ENCODE results near the gene PCMT1. TPM values are rescaled to one million over a fixed set of nuclear protein-coding genes. Genes with fewer than 3 reads are reported as not detected.

Gene PCMT1
- total RNA-seq, 2 experiments from 2014 or later, result 117 to 125 TPM

DNA sequence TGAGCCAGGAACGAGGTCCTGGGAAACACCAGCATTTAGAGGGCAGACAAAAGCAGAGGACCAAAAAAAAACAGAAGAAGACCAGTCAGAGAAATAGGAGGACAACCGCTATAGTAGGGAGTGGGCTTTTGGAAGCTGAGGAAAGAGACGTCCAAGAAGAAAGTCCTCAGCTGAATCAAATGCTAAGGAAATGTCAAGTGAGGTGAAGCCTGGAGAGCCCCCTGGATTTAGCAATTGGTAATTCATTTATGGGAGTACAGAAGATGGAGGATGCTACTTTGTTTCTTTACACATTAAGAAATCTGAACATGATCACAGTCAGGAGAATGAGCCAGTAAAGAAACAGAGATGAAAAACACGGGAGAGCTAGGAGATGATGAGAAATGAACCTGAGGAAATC, 73.5 kb downstream of the PCMT1 start:
- Histone ChIP-seq H3K27ac (ENCODE audit: low read depth, low read length, poor library complexity, severe bottlenecking) (no peak overlapping the region), H3K79me2 (ENCODE audit: insufficient read depth, low read depth, low read length) (no peaks in the 10 kb centered on the region), H3K4me2 (ENCODE audit: low read length) (no peak overlapping the region), H3K4me3 (ENCODE audit: low read depth, low read length, poor library complexity, severe bottlenecking) (no peak overlapping the region), H3K36me3 (ENCODE audit: insufficient read depth, low read length) (no peaks in the 10 kb centered on the region), H4K20me1 (ENCODE audit: insufficient read depth, low read length) (no peaks in the 10 kb centered on the region), H2AFZ (ENCODE audit: low read length) (no peak overlapping the region), H3K4me1 (ENCODE audit: insufficient read depth, low read length, poor library complexity, severe bottlenecking) (no peaks in the 10 kb centered on the region), H3K9me2 (ENCODE audit: insufficient read depth, low read length) (no peaks in the 10 kb centered on the region), H3K9me3 (ENCODE audit: low read length) (no peaks in the 10 kb centered on the region)
- peak; percentile 8 for DNase-seq (ENCODE audit: low spot score)
- TF ChIP-seq, protein P1, sequence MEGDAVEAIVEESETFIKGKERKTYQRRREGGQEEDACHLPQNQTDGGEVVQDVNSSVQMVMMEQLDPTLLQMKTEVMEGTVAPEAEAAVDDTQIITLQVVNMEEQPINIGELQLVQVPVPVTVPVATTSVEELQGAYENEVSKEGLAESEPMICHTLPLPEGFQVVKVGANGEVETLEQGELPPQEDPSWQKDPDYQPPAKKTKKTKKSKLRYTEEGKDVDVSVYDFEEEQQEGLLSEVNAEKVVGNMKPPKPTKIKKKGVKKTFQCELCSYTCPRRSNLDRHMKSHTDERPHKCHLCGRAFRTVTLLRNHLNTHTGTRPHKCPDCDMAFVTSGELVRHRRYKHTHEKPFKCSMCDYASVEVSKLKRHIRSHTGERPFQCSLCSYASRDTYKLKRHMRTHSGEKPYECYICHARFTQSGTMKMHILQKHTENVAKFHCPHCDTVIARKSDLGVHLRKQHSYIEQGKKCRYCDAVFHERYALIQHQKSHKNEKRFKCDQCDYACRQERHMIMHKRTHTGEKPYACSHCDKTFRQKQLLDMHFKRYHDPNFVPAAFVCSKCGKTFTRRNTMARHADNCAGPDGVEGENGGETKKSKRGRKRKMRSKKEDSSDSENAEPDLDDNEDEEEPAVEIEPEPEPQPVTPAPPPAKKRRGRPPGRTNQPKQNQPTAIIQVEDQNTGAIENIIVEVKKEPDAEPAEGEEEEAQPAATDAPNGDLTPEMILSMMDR (conservative IDR thresholded peaks at IDR 0.05; ENCODE audit: low read length), result peak; percentile 63
- no peak for TF ChIP-seq EZH2phosphoT487 (IDR thresholded peaks at IDR 0.05; ENCODE audit: borderline replicate concordance, low read depth, low read length)
- BruUV-seq (replicated peaks), result no TSS peak
- intact Hi-C loops (cut with micrococcal nuclease; ENCODE audit: unreplicated experiment), result loop anchor here (2.0 kb wide), 1 partner anchor 98 kb away; no protein-coding TSS in a partner anchor
- POLR2A ChIA-PET, result interaction anchor here (0.8 kb wide), 1 partner anchor 261 kb away, joined by 3 read pairs; no protein-coding TSS in a partner anchor
- CTCF ChIA-PET (ENCODE audit: unreplicated experiment), result no interaction called here

DNA sequence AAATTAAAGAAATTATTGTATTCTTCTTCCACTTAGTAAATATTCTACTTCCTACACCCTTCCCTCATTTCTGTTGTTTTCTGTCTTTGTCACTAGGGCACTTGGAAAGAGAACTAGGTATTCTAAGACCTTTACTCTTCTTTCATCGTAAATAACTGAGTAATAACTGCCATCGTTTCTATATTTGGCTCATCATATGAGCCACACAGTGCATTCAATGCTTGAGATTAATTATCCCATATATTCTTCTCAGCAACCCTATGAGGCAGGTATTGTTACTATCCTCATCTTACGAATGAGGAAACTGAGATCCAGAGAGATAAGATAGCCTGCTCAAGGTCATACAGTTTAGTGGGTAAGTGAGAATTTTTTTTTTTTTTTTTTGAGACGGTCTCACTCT, 75.8 kb downstream of the PCMT1 start:
- Histone ChIP-seq H3K79me2 (ENCODE audit: insufficient read depth, low read depth, low read length) (no peaks in the 10 kb centered on the region), H2AFZ (ENCODE audit: low read length) (no peak overlapping the region), H4K20me1 (ENCODE audit: insufficient read depth, low read length) (no peaks in the 10 kb centered on the region), H3K9me2 (ENCODE audit: insufficient read depth, low read length) (no peaks in the 10 kb centered on the region), H3K4me3 (ENCODE audit: low read depth, low read length, poor library complexity, severe bottlenecking) (no peak overlapping the region), H3K36me3 (ENCODE audit: insufficient read depth, low read length) (no peaks in the 10 kb centered on the region), H3K4me2 (ENCODE audit: low read length) (no peak overlapping the region), H3K4me1 (ENCODE audit: insufficient read depth, low read length, poor library complexity, severe bottlenecking) (no peaks in the 10 kb centered on the region), H3K27ac (ENCODE audit: low read depth, low read length, poor library complexity, severe bottlenecking) (no peak overlapping the region), H3K9me3 (ENCODE audit: low read length) (no peaks in the 10 kb centered on the region)
- no peak for DNase-seq (ENCODE audit: low spot score)
- intact Hi-C loops (cut with micrococcal nuclease; ENCODE audit: unreplicated experiment), result no loop called here
- no peak for TF ChIP-seq EZH2phosphoT487 (IDR thresholded peaks at IDR 0.05; ENCODE audit: borderline replicate concordance, low read depth, low read length)
- TF ChIP-seq, protein P1 (conservative IDR thresholded peaks at IDR 0.05; ENCODE audit: low read length), result no peak
- ChIA-PET CTCF (ENCODE audit: unreplicated experiment) (no interaction called here), POLR2A (no interaction called here)
- no TSS peak for BruUV-seq (replicated peaks)

DNA sequence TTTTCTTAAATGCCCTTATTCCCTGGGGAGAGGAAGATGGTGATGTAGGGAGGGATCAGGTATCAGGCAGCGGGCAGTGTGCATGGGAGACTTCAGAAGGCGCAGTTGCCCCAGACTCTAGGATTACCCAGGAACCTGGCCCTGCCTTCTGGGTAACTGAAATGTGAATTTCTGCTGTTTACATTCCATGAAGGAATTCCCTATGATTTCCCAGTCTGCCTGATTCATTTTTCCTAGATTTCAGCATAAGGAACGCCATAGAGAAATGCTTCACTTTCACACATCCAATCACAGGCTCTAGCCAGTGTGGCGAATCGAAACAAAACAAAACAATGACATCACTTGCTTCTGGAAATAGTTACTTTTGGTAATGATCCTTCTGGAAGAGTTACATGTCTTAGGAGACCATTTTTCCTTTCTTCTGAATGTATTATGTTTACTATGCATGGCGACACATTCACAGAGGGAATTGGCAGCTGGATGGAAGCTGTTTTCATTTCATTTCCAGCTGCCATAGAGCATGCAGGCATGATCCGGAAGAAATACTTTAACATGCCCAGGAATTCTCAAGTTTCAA, 81.3 kb downstream of the PCMT1 start:
- BruUV-seq (replicated peaks), result no TSS peak
- ChIA-PET CTCF (ENCODE audit: unreplicated experiment) (no interaction called here), POLR2A (interaction anchor here (1.3 to 1.5 kb wide), 2 partner anchors 10 to 21 kb away, joined by 3 to 4 read pairs; no protein-coding TSS in a partner anchor)
- Histone ChIP-seq H3K79me2 (ENCODE audit: insufficient read depth, low read depth, low read length) (no peaks in the 10 kb centered on the region), H3K27ac (ENCODE audit: low read depth, low read length, poor library complexity, severe bottlenecking) (no peak overlapping the region), H3K9me3 (ENCODE audit: low read length) (no peaks in the 10 kb centered on the region), H4K20me1 (ENCODE audit: insufficient read depth, low read length) (no peaks in the 10 kb centered on the region), H3K4me1 (ENCODE audit: insufficient read depth, low read length, poor library complexity, severe bottlenecking) (peaks cover 9% of the 10 kb centered on the region), H2AFZ (ENCODE audit: low read length) (no peak overlapping the region), H3K4me2 (ENCODE audit: low read length) (no peak overlapping the region), H3K36me3 (ENCODE audit: insufficient read depth, low read length) (no peaks in the 10 kb centered on the region), H3K9me2 (ENCODE audit: insufficient read depth, low read length) (no peaks in the 10 kb centered on the region), H3K4me3 (ENCODE audit: low read depth, low read length, poor library complexity, severe bottlenecking) (no peak overlapping the region)
- intact Hi-C loops (cut with micrococcal nuclease; ENCODE audit: unreplicated experiment), result no loop called here
- no peak for DNase-seq (ENCODE audit: low spot score)
- TF ChIP-seq, protein P1 (conservative IDR thresholded peaks at IDR 0.05; ENCODE audit: low read length), result no peak
- TF ChIP-seq EZH2phosphoT487 (IDR thresholded peaks at IDR 0.05; ENCODE audit: borderline replicate concordance, low read depth, low read length), result no peak

Data from OCI-LY7 (cell line).